Lung (tissue), 12 donors: ENCODE results near the gene SOAT2. TPM values are rescaled to one million over a fixed set of nuclear protein-coding genes. Genes with fewer than 3 reads are reported as not detected.

Source experiments
- ATAC-seq: fragments of 200-7000 bp; cut with Tn5 transposase; one replicate; pipeline ENCODE4 v1.9.1; 2020; ENCODE audit warnings: moderate number of reproducible peaks; ENCODE audit not compliant: insufficient read depth, low FRiP score
- DNase-seq, 3 donors: peaks; one replicate each; pipeline ENCODE4 v3.0.0-alpha.2; 2013 to 2017
- H3K27ac ChIP-seq, 2 donors: one replicate each; pipeline ENCODE4 v1.5.1; 2013; ENCODE audit warnings: mild to moderate bottlenecking in 2 of 2, moderate library complexity in 2 of 2, control low read depth in 1 of 2, inconsistent platforms in 1 of 2, low read depth in 1 of 2, low read length in 1 of 2
- H3K27me3 ChIP-seq, 3 donors: one replicate each; pipeline ENCODE4 v1.5.1; 2013; ENCODE audit warnings: low read length in 2 of 3; ENCODE audit not compliant: control insufficient read depth in 3 of 3, insufficient read depth in 3 of 3
- H3K36me3 ChIP-seq, 4 donors: one replicate each; pipeline ENCODE4 v1.5.1; 2013; ENCODE audit warnings: low read length in 4 of 4, mild to moderate bottlenecking in 1 of 4, moderate library complexity in 1 of 4; ENCODE audit not compliant: control insufficient read depth in 4 of 4, insufficient read depth in 4 of 4
- H3K4me1 ChIP-seq, 5 donors: one replicate each; pipeline ENCODE4 v1.5.1; 2013; ENCODE audit warnings: low read length in 5 of 5, mild to moderate bottlenecking in 2 of 5, moderate library complexity in 1 of 5; ENCODE audit not compliant: control insufficient read depth in 5 of 5, insufficient read depth in 5 of 5
- H3K4me3 ChIP-seq: one replicate; pipeline ENCODE4 v1.5.1; 2013; ENCODE audit warnings: mild to moderate bottlenecking, control low read depth, moderate library complexity
- H3K9ac ChIP-seq, 2 donors: one replicate each; pipeline ENCODE4 v1.5.1; 2013; ENCODE audit warnings: low read length in 2 of 2, control low read depth in 1 of 2; ENCODE audit not compliant: insufficient read depth in 1 of 2
- H3K9me3 ChIP-seq, 4 donors: one replicate each; pipeline ENCODE4 v1.5.1; 2013; ENCODE audit warnings: low read length in 3 of 4, mild to moderate bottlenecking in 1 of 4, moderate library complexity in 1 of 4; ENCODE audit not compliant: control insufficient read depth in 4 of 4, insufficient read depth in 3 of 4
- CTCF ChIP-seq: IDR thresholded peaks from 2 replicates; pipeline ENCODE4 v1.5.1; 2012; ENCODE audit warnings: mild to moderate bottlenecking; ENCODE audit errors: control extremely low read depth, extremely low read depth
- WGBS, 2 donors: extraction: QIAGEN DNeasy Blood & Tissue Kit; methylation state at CpG; one replicate each; pipeline ENCODE4 v1.1.7; 2013; 5-methylcytosine and 5-hydroxymethylcytosine counted together
- polyA plus RNA-seq, 2 donors: library from polyadenylated mRNA; stranded (reverse); fragments of 200-250 nt; gene quantifications; one replicate each; pipeline ENCODE4 v1.2.1, GENCODE V29; 2013
- total RNA-seq, 2 donors: library from RNA; depleted of rRNA in 1 of 2; stranded (reverse); fragments of >200 nt in 1 of 2; gene quantifications; one replicate each; pipeline ENCODE4 v1.2.1, GENCODE V29; 2014 to 2021
- donor health status: control.
- donor health status: control.
- donor health status: Bipolar disorder and iron deficiency.
- donor health status: healthy.
- donor health status: DM: yes; HTN: yes; CAD: no.

SOAT2 gene
- total and polyA plus RNA-seq, 4 donors, result 0.06 to 0.21 (median 0.10) TPM; not detected in 1

DNA sequence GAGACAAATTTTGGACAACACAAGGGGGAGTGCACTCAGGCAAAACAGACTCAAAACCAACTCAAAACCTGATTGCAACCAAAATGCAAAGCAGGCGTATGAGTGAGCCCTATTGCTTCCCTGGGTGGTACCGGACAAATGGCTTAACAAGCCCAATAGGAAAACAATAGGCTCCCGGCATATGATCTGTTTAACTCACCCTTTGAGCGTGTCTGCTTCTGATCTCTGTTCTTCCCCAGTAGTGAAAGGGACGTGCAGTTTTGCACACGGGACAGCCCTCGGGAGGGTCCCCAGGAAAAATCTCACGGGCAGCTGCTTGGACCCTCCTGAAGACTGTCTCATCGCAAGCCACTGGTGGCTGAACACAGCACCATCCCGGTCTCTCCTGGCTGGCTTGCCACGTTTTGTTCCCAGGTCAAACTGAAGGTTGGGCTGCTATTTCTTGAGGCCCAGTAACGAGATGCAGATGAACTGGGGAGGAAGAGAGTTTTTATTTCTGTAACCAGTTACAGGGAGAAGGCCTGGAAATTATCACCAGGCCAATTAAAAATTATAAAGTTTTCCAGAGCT is 9.9 kb downstream of the SOAT2 start:
- Histone ChIP-seq H3K27ac (no peak overlapping the region), H3K9me3 (no peaks in the 10 kb centered on the region), H3K9ac (no peak overlapping the region), H3K4me1 (peaks cover 0 to 8% (median 0%) of the 10 kb centered on the region in 5 donors), H3K36me3 (no peaks in the 10 kb centered on the region), H3K4me3 (no peak overlapping the region), H3K27me3 (no peaks in the 10 kb centered on the region)
- DNase-seq (no peak), ATAC-seq (no peak)
- TF ChIP-seq CTCF, result no peak
- 87 to 92% methylated on average over 12 of the region's 12 CpGs for WGBS, 2 donors

GRCh38 chr12:53113951-53114350 is 10.7 kb downstream of the SOAT2 start:
- no peak for TF ChIP-seq CTCF
- Histone ChIP-seq H3K9ac (no peak overlapping the region), H3K4me1 (peaks cover 0 to 8% (median 0%) of the 10 kb centered on the region in 5 donors), H3K9me3 (no peaks in the 10 kb centered on the region), H3K27ac (no peak overlapping the region), H3K27me3 (no peaks in the 10 kb centered on the region), H3K36me3 (no peaks in the 10 kb centered on the region), H3K4me3 (no peak overlapping the region)
- ATAC-seq (no peak), DNase-seq (no peak)

- WGBS, 2 donors, result 87 to 90% methylated on average over 33 of the region's 33 CpGs
- H3K4me3 ChIP-seq, result no peak overlapping the region
- no peak for DNase-seq
- no peak overlapping the region for H3K9ac ChIP-seq
- ATAC-seq, result no peak
- H3K9me3 ChIP-seq, result no peaks in the 10 kb centered on the region
- TF ChIP-seq CTCF, result no peak
- peaks cover 0 to 8% (median 0%) of the 10 kb centered on the region in 5 donors for H3K4me1 ChIP-seq
- H3K36me3 ChIP-seq, result no peaks in the 10 kb centered on the region
- no peak overlapping the region for H3K27ac ChIP-seq
- no peaks in the 10 kb centered on the region for H3K27me3 ChIP-seq
Measured at GRCh38 chr12:53115112-53115890, 12.0 kb downstream of the SOAT2 start.
